Pulmonary artery endothelial cell (primary cell): ENCODE results near the gene ETV2. TPM values are rescaled to one million over a fixed set of nuclear protein-coding genes. Genes with fewer than 3 reads are reported as not detected.
"Not testable (repeated sequence)": the region's sequence is repeated elsewhere in the genome, so short reads cannot be mapped to it uniquely, and the experiment has no call there.

Source experiments
- DNase-seq: peaks from one replicate; pipeline ENCODE4 v3.0.0-alpha.2; 2011; ENCODE audit warnings: low read depth, low spot score
- total RNA-seq: library from RNA; depleted of rRNA; stranded (reverse); fragments of >200 nt; gene quantifications from 2 replicates; pipeline ENCODE4 v1.2.3, GENCODE V29; 2014

The ETV2 gene
- total RNA-seq, 1 donor from 2014 or later, result 0.46 TPM

DNA sequence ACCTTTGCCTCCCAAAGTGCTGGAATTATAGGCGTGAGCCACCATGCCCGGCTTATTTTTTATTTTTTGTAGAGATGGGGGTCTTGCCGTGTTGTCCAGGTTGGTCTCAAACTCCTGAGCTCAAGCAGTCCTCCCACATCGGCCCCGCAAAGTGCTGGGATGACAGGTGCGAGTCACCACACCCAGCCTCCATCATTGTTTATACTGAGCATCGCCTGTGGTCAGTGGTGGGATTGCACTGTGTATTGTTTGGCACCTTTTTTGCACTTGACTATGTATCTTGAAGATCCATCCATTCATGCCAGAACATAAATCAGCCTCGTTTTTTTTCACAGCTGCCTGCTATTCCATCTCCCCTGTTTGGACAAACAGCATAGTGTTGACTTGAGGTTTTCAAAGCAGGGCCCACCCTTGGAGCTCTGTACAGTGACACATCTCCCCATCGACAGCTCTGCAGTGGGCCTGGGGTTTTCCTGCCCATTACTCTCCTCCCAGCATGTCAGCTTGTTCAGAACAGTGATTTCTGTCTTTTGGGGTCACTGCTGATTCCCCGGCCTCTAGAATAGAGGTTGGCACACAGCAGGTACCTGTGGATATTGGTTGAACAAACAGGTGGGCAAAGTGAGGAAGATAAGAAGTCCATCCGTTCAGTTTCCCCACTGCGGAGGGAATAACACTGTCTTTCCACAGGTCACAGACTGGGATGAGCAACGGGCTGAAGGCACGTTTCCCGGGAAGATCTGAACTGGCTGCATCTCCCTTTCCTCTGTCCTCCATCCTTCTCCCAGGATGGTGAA is 16.6 kb downstream of the ETV2 start:
- DNase-seq, result no peak

DNA sequence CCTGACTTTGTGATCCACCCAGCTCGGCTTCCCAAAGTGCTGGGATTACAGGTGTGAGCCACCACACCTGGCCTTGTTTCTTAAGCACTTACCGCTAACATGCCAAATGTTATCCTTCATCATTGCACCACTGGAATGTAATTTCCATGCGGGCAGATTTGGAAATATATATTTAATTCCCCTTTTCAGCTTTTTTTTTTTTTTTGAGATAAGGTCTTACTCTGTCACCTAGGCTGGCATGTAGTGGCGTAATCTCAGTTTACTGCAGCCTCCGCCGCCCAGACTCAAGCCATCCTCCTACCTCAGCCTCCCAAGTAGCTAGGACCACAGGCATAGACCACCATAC is 20.4 kb downstream of the ETV2 start:
- DNase-seq, result no peak

DNA sequence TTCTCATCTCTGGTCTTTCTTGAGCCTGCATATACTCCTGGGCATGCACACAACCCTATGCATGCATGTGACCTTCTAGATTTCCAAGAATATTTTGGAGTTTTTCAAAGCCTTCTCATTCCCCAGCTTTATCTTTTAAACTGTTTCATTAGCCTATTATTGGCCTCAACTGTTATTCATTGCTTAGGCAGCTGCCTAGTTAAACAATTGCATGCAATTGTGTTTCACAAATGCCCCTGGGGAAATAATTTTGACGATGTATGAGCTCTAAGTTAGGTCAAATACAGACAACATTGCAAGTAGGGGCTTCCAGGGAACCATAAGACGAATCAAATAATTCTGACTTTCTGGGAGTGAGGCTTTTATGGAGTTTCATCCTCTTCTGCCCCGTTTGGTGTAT is 22.4 kb downstream of the ETV2 start:
- no peak for DNase-seq

DNA sequence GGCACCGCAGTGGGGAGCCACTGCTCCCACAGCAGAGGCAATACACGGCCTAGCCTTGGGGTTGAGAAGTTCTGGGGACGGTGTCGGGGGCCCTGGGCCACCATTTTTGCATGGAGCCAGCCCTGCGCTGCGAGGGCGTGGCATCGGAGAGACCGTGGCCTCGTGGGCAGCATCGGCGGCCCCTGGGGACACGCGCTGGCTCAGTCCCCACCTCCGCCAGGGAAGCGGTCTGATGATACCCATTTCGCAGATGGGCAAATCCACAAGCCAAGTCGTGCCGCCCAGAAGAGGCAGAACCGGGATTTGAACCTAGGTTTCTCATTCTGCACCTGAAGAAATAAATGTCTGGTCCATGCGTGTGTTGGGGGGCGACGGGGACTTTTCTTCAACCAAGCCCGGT is 23.6 kb downstream of the ETV2 start:
- DNase-seq, result no peak

DNA sequence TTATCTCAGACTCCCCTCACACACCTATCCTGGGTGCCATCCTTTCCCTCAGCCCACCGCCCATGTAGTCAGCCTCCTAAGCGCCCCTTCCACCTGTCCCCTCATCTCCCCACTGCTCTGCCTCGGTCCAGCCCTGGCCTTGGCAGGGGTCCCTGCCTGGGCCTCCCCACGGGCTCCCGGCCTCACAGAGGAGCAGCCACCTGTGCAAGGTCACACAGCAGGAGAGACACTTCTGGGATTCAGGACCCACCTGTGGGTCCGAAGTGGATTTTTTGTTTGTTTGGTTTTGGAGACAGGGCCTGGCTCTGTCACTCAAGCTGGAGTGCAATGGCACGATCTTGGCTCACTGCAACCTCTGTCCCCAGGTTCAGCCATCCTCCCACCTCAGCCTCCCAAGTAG is 24.1 kb downstream of the ETV2 start:
- DNase-seq, result no peak

DNA sequence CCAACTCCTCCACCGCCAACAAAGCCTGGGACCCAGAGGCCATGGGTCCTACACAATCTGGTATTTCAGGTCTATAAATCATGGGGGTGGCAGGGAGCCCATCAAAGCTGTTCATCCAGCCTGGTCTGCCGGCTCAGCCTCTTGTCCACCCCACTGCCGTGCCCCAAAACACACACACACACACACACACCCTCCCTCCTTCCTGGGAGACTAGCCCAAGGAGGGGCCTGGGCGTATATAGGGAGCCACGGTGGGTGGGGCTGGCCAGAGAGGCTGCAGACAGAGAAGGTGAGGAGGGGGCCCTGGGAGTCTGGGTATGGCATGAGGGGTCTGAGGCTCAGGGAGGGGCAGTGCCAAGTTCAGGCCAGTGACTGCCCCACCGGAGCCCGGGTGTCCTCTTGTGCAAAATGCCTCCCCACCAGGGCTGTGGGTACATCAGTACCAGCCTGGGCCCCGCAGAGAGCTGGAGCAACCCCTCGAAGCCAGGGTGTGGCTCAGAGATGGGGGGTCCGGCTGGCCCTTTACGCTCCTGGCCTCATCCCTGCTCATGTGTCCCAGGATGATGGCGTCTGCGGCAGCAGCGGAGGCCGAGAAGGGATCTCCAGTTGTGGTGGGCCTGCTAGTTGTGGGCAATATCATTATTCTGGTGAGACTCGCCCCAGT is 24.8 kb downstream of the ETV2 start, which contains the start of gene UPK1A:
Gene UPK1A, plus strand, starts transcription at position 267 of the 663 bp plus-strand sequence. Its CDS starts 296 bp downstream, at position 563.
- no peak for DNase-seq

DNA sequence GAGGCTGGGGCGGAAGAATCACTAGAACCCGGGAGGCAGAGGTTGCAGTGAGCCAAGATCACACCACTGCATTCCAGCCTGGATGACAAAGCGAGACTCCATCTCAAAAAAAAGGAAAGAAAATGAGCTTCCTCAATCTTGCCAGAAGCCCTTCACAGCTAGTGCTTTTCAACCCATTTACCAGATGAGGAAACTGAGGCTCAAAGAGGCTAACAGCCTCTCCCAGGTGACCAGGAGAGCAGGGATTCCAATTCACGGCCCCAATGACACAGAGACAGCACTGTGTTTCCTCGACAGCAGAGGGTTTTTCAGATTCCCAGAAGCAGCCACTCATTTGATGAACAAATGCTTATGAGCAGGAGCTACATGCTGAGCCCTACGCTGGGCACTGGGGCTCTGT is 28.0 kb downstream of the ETV2 start:
- no peak for DNase-seq

DNA sequence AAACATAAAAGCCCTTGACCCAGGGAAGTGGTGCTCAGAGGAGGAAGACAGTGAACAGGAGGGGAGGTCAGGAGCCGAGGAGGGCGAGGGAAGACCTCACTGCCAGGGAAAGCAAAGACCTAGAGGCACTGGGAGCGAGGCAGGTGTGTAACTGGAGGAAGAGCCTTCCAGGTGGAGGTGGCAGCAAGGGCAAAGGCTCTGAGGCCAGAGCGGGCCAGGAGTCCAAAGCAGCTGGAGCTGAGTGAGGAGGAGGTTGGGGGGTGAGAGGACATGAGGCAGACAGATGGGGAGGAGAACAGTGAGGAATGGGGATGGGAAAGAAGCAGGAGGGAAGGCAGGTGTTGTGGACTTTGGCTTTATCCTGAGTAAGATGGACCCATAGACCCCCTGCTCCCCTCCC is 28.4 kb downstream of the ETV2 start:
- DNase-seq, result no peak

DNA sequence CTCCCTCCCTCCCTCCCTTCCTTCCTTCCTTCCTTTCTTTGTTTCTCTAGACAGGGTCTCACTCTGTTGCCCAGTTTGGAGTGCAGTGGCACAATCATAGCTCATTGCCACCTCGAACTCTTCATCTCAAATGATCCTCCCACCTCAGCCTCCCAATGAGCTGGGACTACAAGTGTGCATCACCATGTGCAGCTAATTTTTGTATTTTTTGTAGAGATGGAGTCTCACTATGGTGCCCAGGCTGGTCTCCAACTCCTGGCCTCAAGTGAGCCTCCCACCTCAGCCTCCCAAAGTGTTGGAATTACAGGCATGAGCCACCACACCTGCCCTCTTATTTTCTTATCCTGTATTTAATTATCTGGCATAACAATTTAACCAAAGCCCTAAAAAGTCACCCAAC is 29.1 kb downstream of the ETV2 start:
- DNase-seq, result no peak

DNA sequence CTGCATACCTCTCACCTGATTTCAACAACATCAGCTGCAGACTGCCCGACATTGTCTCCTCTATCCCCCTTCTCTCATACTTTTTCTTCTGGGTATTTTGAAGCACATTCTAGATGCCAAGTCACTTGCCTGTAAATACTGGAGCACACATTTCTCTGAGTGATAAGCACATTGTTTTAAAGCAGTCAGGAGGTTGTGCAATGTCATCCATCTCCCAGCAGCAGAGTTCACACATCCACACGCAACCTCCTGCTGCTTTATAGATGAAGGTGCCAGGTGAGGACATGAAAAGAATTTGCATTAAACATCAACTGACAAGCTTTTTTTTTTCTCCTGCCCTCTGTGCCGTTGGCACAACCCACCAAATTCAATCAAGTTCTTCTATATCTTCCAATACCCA is 30.3 kb downstream of the ETV2 start:
- DNase-seq, result no peak

DNA sequence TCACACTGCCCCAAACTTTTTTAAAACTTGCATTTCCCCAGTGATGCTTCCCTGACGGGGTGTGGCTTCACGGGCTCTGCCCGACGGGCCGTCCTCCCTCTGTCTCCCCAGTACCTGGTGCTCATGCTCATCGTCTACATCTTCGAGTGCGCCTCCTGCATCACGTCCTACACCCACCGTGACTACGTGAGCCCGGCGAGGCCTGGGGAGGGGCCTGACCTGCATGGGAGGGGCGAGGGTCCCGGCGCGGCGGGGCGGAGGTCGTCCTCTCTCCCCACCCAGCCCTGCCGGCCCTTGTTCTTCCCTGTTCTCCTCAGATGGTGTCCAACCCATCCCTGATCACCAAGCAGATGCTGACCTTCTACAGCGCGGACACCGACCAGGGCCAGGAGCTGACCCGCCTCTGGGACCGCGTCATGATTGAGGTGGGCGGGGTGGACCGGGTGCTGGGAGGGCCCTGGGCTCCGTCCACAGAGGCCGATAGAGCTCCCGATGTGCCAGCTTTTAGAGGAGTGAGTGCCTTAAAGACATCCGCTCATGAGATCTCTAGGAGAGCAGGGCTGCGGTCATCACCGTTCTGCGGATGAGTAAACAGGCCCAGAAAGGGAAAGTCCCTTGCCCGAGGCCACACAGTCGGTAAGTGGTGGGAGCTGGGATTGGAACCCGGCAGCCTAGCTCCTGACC is 31.7 kb downstream of the ETV2 start:
- no peak for DNase-seq

DNA sequence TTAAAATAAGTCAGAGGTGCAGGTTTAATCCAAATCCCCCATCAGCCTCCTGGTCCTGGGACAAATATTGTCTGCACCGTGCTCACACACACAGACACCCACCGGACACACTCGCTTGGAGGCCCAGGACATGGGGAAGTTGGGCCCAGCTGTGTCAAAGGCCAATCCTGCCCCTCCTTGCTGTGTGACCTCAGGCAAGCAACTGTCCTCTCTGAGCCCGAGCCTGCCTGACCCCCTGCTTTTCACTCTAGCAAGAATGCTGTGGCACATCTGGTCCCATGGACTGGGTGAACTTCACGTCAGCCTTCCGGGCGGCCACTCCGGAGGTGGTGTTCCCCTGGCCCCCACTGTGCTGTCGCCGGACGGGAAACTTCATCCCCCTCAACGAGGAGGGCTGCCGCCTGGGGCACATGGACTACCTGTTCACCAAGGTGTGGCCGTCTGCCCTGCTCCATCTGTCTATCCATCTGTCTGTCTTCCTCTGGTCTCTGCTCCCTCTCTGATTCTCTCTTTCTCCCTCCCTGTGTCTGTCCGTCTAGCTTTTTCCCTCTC is 34.1 kb downstream of the ETV2 start:
- DNase-seq, result no peak

DNA sequence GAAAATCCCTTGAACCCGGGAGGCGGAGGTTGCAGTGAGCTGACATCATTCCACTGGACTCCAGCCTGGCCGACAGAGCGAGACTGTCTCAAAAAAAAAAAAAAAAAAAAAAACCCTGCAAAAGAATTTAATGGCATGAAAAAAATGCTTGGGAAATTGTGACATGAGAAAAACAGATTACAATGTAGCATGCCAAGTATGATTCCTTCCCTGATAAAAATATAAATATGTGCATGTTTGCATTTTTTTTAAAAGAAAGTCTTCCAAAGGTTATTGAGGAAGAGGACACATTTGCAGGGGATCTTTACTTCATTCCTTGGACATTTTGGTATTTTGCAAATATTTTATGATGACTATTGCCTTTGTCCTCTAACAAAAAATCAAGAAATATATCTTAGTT is 48.3 kb downstream of the ETV2 start:
- DNase-seq, result no peak

DNA sequence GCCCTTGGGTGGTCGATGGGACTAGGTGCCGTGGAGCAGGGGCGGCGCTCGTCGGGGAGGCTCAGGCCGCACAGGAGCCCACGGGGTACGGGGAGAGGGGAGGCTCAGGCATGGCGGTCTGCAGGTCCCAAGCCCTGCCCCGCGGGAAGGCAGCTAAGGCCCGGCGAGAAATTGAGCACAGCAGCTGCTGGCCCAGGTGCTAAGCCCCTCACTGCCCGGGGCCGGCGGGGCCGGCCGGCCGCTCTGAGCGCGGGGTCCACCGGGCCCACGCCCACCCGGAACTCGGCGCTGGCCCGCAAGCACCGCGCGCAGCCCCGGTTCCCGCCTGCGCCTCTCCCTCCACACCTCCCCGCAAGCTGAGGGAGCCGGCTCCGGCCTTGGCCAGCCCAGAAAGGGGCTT is 49.6 kb downstream of the ETV2 start:
- DNase-seq, result not testable (repeated sequence)

DNA sequence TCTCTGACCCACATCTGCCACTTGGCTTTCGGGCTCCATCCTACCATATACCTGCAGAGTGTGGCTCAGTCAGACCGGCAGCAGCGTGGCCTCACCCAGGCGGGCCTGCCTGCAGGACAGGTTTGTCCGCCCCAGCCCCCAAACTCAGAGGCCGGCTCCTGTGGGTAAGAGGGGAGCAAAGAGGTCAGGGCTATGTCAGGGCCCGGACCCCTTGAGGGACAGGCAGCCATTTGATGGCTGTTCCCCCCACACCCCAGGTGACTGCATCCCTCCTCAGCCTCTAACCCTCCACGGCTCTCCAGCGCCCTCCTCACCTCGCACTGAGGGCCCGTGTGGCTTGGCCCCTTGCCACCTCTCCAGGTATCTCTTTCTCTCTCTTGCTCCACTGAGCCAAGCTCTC is 50.5 kb downstream of the ETV2 start:
- no peak for DNase-seq

DNA sequence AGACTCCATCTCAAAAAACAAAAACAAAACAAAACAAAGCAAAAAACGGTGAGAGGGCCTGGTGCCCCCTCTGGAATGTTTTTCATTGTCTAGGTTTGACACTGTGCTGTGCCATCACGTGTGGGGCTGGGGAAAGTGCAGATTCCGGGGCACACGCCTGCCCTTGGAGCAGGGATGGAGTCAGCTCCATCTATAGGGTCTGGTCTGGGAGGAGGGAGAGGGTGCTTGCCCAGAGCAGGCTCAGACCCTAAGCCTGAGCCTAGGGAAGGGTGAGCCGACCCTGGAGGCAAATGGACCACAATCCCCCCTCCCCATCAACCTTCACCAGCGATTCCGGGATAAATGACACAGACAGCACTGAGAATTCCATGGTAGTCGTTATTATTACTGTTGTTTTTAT is 51.9 kb downstream of the ETV2 start:
- DNase-seq, result no peak

DNA sequence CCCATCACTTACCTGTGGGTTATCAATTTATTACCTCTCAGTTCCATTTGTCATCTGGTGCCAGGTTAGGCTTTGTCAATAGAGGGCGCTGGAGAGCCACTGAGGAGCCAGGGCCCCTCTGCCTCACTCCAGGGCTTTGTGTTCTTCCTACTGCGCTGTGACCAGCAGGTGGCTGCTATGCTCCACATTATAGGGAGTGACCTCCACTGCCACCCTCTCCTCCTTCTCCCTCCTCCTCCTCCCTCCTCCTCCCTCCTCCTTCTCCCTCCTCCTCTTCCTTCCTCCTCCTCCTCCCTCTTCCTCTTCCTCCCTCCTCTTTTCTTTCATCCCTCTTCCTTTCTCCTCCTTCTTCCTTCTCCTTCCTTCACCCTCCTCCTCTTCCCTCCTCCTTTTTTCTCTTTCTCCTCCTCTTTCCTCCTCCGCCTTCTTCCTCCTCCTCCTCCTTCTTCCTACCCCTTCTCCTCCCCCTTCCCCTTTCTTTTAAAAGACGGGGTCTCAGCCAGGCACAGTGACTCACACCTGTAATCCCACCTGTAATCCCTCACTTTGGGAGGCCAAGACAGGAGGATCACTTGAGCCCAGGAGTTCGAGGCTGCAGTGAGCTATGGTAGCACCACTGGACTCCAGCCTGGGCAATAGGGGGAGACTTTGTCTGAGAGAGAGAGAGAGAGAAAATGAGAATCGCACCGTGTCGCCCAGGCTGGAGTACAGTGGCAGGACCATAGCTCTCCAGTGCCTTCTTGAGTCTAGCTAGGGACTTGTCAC is 52.5 kb downstream of the ETV2 start:
- peak; percentile 47 for DNase-seq
